H1 (cell line): Measurements from ENCODE around the gene SLC6A7. TPM values are rescaled to one million over a fixed set of nuclear protein-coding genes. Genes with fewer than 3 reads are reported as not detected.

Experiments used
- CTCF ChIA-PET: fragments of 300-600 bp; sonication (Branson Sonifier 250); formaldehyde crosslinking; loops from one replicate; lab custom pipeline; 2021; ENCODE audit not compliant: partially characterized antibody; lab: Charles Lee
- POLR2A ChIA-PET: fragments of 300-600 bp; sonication (Branson Sonifier 250); formaldehyde crosslinking; loops from one replicate; lab custom pipeline; 2021; ENCODE audit warnings: inconsistent platforms; ENCODE audit not compliant: partially characterized antibody; lab: Charles Lee
- DNase-seq, 2 experiments: peaks; one replicate each; pipeline versions ENCODE4 v3.0.0 to v3.0.0-alpha.2; 2010 to 2022; ENCODE audit warnings: low spot score in 2 of 2, low read depth in 1 of 2, mixed read lengths in 1 of 2
- FAIRE-seq: peaks from 2 replicates; lab custom pipeline; 2011; peaks lifted over from hg19 to GRCh38; lab: Jason Lieb, UNC
- H2AFZ ChIP-seq: 2 replicates; pipeline ENCODE4 v1.8.1; 2012; ENCODE audit warnings: low read length, inconsistent platforms
- H2AK5ac ChIP-seq: 2 replicates; pipeline ENCODE4 v1.6.1; 2013; ENCODE audit warnings: low read depth, low read length
- H2BK120ac ChIP-seq: replicated peaks from 2 replicates; pipeline ENCODE3; 2013; ENCODE audit warnings: low read depth, low read length, inconsistent platforms
- H2BK12ac ChIP-seq: 2 replicates; pipeline ENCODE4 v1.6.1; 2013; ENCODE audit warnings: low read depth, low read length
- H2BK15ac ChIP-seq: 2 replicates; pipeline ENCODE4 v1.6.1; 2013; ENCODE audit warnings: low read length
- H2BK20ac ChIP-seq: 2 replicates; pipeline ENCODE4 v1.6.1; 2013; ENCODE audit warnings: low read length
- H2BK5ac ChIP-seq: 2 replicates; pipeline ENCODE4 v1.6.1; 2013; ENCODE audit warnings: low read depth, low read length
- H3K14ac ChIP-seq: 2 replicates; pipeline ENCODE4 v1.6.1; 2013; ENCODE audit warnings: inconsistent platforms; ENCODE audit not compliant: insufficient read length
- H3K18ac ChIP-seq: 2 replicates; pipeline ENCODE4 v1.6.1; 2013; ENCODE audit warnings: low read length; ENCODE audit errors: extremely low read depth
- H3K23ac ChIP-seq: 2 replicates; pipeline ENCODE4 v1.6.1; 2013; ENCODE audit warnings: inconsistent platforms; ENCODE audit not compliant: insufficient read length
- H3K23me2 ChIP-seq: 2 replicates; pipeline ENCODE4 v1.6.1; 2013; ENCODE audit warnings: low read depth, low read length
- H3K27ac ChIP-seq: 2 replicates; pipeline ENCODE4 v1.6.1; 2011; ENCODE audit warnings: low read depth, low read length, inconsistent platforms
- H3K27me3 ChIP-seq, 4 experiments: replicated peaks in 1 of 4; 1 replicate in 1 of 4; 2 replicates in 3 of 4; pipeline versions ENCODE4 v1.6.1 to v1.8.1; 2011 to 2013; ENCODE audit warnings: low read length in 3 of 4, mild to moderate bottlenecking in 3 of 4, inconsistent platforms in 2 of 4, mixed read lengths in 2 of 4, moderate library complexity in 1 of 4; ENCODE audit not compliant: control insufficient read depth in 3 of 4, insufficient read depth in 3 of 4; ENCODE audit errors: extremely low read depth in 1 of 4
- H3K36me3 ChIP-seq, 4 experiments: 2 replicates each; pipeline versions ENCODE4 v1.6.1 to v1.8.1; 2011 to 2013; ENCODE audit warnings: mild to moderate bottlenecking in 4 of 4, low read length in 3 of 4, moderate library complexity in 2 of 4, control low read depth in 1 of 4, inconsistent platforms in 1 of 4; ENCODE audit not compliant: insufficient read depth in 4 of 4, control insufficient read depth in 2 of 4
- H3K4ac ChIP-seq: replicated peaks from 2 replicates; pipeline ENCODE3; 2013; ENCODE audit warnings: low read length, low read depth, mixed read lengths, inconsistent platforms; ENCODE audit not compliant: insufficient read length
- H3K4me1 ChIP-seq, 4 experiments: replicated peaks in 1 of 4; 1 replicate in 1 of 4; 2 replicates in 3 of 4; pipeline versions ENCODE4 v1.6.1 to v1.8.1; 2011 to 2013; ENCODE audit warnings: low read length in 3 of 4, inconsistent platforms in 2 of 4, mixed read lengths in 1 of 4; ENCODE audit not compliant: insufficient read depth in 4 of 4, control insufficient read depth in 3 of 4
- H3K4me2 ChIP-seq, 2 experiments: 2 replicates each; pipeline versions ENCODE4 v1.6.1 to v1.8.1; 2011 to 2013; ENCODE audit warnings: low read depth in 2 of 2, low read length in 2 of 2, control low read depth in 1 of 2, inconsistent platforms in 1 of 2, mild to moderate bottlenecking in 1 of 2; ENCODE audit not compliant: insufficient read depth in 1 of 2
- H3K4me3 ChIP-seq, 4 experiments: fragments of 200-600, 300-600 bp in 1 of 4; sonication (generic), shearing (Covaris generic), sonication (Bioruptor Twin) in 1 of 4; 2 replicates each; pipeline versions ENCODE4 v1.5.1 to v1.8.1; 2011 to 2016; ENCODE audit warnings: low read length in 4 of 4, low read depth in 3 of 4, control low read depth in 2 of 4, inconsistent platforms in 2 of 4, mild to moderate bottlenecking in 2 of 4, mixed read lengths in 1 of 4, moderate library complexity in 1 of 4; ENCODE audit not compliant: insufficient read depth in 2 of 4; ENCODE audit errors: extremely low read depth in 1 of 4
- H3K56ac ChIP-seq: replicated peaks from 2 replicates; pipeline ENCODE3; 2013; ENCODE audit warnings: low read depth, mild to moderate bottlenecking, mixed read lengths, low read length, inconsistent platforms; ENCODE audit not compliant: insufficient read length
- H3K79me1 ChIP-seq: 2 replicates; pipeline ENCODE4 v1.6.1; 2013; ENCODE audit warnings: low read depth, low read length, control low read depth
- H3K79me2 ChIP-seq, 2 experiments: 2 replicates each; pipeline versions ENCODE4 v1.6.1 to v1.8.1; 2012 to 2013; ENCODE audit warnings: low read length in 2 of 2, mild to moderate bottlenecking in 2 of 2, inconsistent platforms in 1 of 2; ENCODE audit not compliant: insufficient read depth in 2 of 2, control insufficient read depth in 1 of 2
- H3K9ac ChIP-seq, 4 experiments: replicated peaks in 1 of 4; 1 replicate in 1 of 4; 2 replicates in 3 of 4; pipeline versions ENCODE4 v1.6.1 to v1.8.1; 2011 to 2013; ENCODE audit warnings: low read depth in 3 of 4, low read length in 3 of 4, control low read depth in 2 of 4, mild to moderate bottlenecking in 2 of 4, moderate library complexity in 2 of 4, inconsistent platforms in 1 of 4; ENCODE audit errors: extremely low read depth in 1 of 4
- H3K9me3 ChIP-seq, 2 experiments: 2 replicates each; pipeline versions ENCODE4 v1.6.1 to v1.8.1; 2012 to 2013; ENCODE audit warnings: mild to moderate bottlenecking in 2 of 2, moderate library complexity in 2 of 2, control low read depth in 1 of 2, inconsistent platforms in 1 of 2, low read depth in 1 of 2, low read length in 1 of 2, mixed read lengths in 1 of 2; ENCODE audit not compliant: insufficient read depth in 2 of 2
- H4K20me1 ChIP-seq, 2 experiments: replicated peaks in 1 of 2; 2 replicates each; pipeline versions ENCODE3 to v1.8.1; 2011 to 2013; ENCODE audit warnings: inconsistent platforms in 2 of 2, low read length in 2 of 2, mild to moderate bottlenecking in 1 of 2; ENCODE audit not compliant: insufficient read depth in 2 of 2, control insufficient read depth in 1 of 2
- H4K5ac ChIP-seq: 2 replicates; pipeline ENCODE4 v1.6.1; 2013; ENCODE audit warnings: low read length, low read depth, mixed read lengths, inconsistent platforms; ENCODE audit not compliant: insufficient read length
- H4K8ac ChIP-seq: 2 replicates; pipeline ENCODE4 v1.8.0; 2013; ENCODE audit warnings: mild to moderate bottlenecking, moderate library complexity, low read length, inconsistent platforms; ENCODE audit not compliant: insufficient read depth; ENCODE audit errors: extremely low read depth
- H4K91ac ChIP-seq: replicated peaks from 2 replicates; pipeline ENCODE3; 2013; ENCODE audit warnings: low read length, mixed read lengths, inconsistent platforms; ENCODE audit not compliant: insufficient read length
- CHD1 ChIP-seq: IDR thresholded peaks from 2 replicates; pipeline ENCODE4 v1.6.1; 2012; ENCODE audit warnings: low read depth, low read length, improper control_type of control experiment
- EZH2 ChIP-seq: fragments of 200-600 bp; sonication (generic); IDR thresholded peaks from 2 replicates; pipeline ENCODE4 v1.7.1; 2012; ENCODE audit warnings: low read depth, mild to moderate bottlenecking, moderate library complexity, low read length, inconsistent platforms; ENCODE audit not compliant: severe bottlenecking
- JUN ChIP-seq: IDR thresholded peaks from 2 replicates; pipeline ENCODE4 v1.6.1; 2011; ENCODE audit warnings: low read depth, mild to moderate bottlenecking, improper control_type of control experiment, low read length
- JUND ChIP-seq: IDR thresholded peaks from 2 replicates; pipeline ENCODE4 v1.6.1; 2011; ENCODE audit warnings: mild to moderate bottlenecking, improper control_type of control experiment, low read length
- KDM4A ChIP-seq: IDR thresholded peaks from one replicate; pipeline ENCODE4 v1.7.1; 2012; ENCODE audit warnings: low read depth, mild to moderate bottlenecking, moderate library complexity, low read length, inconsistent platforms; ENCODE audit not compliant: severe bottlenecking
- POU5F1 ChIP-seq: IDR thresholded peaks from 2 replicates; pipeline ENCODE4 v1.6.1; 2011; ENCODE audit warnings: low read depth, mild to moderate bottlenecking, low read length, moderate library complexity
- SIX5 ChIP-seq: IDR thresholded peaks from 2 replicates; pipeline ENCODE4 v1.6.1; 2011; ENCODE audit warnings: mild to moderate bottlenecking, low read depth, low read length
- SP4 ChIP-seq: IDR thresholded peaks from 2 replicates; pipeline ENCODE4 v1.6.1; 2012; ENCODE audit warnings: low read length, inconsistent platforms
- SUZ12 ChIP-seq: fragments of 200-600 bp; sonication (generic); IDR thresholded peaks from 2 replicates; pipeline ENCODE4 v1.6.1; 2012; ENCODE audit warnings: mild to moderate bottlenecking, inconsistent platforms, low read length, moderate library complexity, mixed read lengths
- YY1 ChIP-seq: IDR thresholded peaks from 2 replicates; pipeline ENCODE4 v1.6.1; 2011; ENCODE audit warnings: low read depth, mild to moderate bottlenecking, low read length
- WGBS, 2 experiments: shearing (Covaris generic) in 1 of 2; methylation state at CpG; one replicate each; pipeline versions ENCODE4 v1.1.6 to v1.1.7; 2013 to 2015; ENCODE audit warnings: low lambda C conversion rate in 2 of 2, mixed read lengths in 2 of 2, inconsistent platforms in 1 of 2, low coverage in 1 of 2, missing lambda C conversion rate in 1 of 2; ENCODE audit not compliant: insufficient replicate concordance in 2 of 2, insufficient coverage in 1 of 2, insufficient read length in 1 of 2; ENCODE audit errors: extremely low coverage in 1 of 2, missing lambda C conversion rate in 1 of 2; 5-methylcytosine and 5-hydroxymethylcytosine counted together
- polyA plus RNA-seq, 7 experiments: library from polyadenylated mRNA; depleted of rRNA in 3 of 7; stranded (reverse) in 5 of 7; unstranded in 2 of 7; fragments of >200 nt in 5 of 7; fragments of 200-250 nt in 2 of 7; gene quantifications; 1 replicate in 5 of 7; 2 replicates in 1 of 7; 4 replicates in 1 of 7; pipeline versions ENCODE4 v1.2.1 to v1.2.3, GENCODE V29; 2011 to 2013; ENCODE audit warnings: missing spikeins in 2 of 7, mixed read lengths in 2 of 7
- total RNA-seq: library from RNA; stranded (reverse); fragmentation: NEBNext Ultra II Directional; extraction: Animal tissue kit (Norgen Biotek cat#: 25700); gene quantifications from 2 replicates; pipeline ENCODE4 v1.2.1, GENCODE V29; 2021

Gene SLC6A7
- total and polyA plus RNA-seq, 2 of the 8 experiments (the other 6 are each of a cell fraction or from before 2014, with no cell fraction given): 0.07 to 0.12 TPM

DNA sequence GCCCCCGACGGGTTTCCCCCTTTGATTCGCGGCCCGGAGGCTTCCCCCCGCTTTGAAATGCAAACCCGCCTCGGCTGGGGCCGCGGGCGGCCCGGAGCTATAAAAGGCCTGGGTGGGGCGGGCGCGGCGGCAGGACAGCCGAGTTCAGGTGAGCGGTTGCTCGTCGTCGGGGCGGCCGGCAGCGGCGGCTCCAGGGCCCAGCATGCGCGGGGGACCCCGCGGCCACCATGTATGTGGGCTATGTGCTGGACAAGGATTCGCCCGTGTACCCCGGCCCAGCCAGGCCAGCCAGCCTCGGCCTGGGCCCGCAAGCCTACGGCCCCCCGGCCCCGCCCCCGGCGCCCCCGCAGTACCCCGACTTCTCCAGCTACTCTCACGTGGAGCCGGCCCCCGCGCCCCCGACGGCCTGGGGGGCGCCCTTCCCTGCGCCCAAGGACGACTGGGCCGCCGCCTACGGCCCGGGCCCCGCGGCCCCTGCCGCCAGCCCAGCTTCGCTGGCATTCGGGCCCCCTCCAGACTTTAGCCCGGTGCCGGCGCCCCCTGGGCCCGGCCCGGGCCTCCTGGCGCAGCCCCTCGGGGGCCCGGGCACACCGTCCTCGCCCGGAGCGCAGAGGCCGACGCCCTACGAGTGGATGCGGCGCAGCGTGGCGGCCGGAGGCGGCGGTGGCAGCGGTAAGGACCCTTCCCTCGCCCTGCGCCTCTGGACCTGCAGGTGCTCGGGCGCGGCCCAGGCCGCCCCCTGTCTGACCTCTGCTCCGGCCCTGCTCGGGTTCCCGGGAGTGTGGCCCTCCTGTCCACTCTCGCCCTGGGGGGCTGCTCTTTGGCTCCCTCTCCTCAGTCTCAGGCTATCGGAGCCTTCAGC lies 23.0 kb upstream of the SLC6A7 start, which contains the start of gene CDX1:
TSS of gene CDX1 (plus strand) at position 129 of the 862 bp plus-strand sequence. CDS start at position 228, 99 bp downstream.
- FAIRE-seq (no peak), DNase-seq (no peak)
- no peak within 1 kb of the TSS for H2BK12ac ChIP-seq
- no peaks in the 10 kb centered on the region for H3K9me3 ChIP-seq
- H2AK5ac ChIP-seq: no peak within 1 kb of the TSS
- CTCF ChIA-PET: interaction anchor here (0.8 to 15.3 kb wide), 9 partner anchors 8 to 184 kb away, joined by 3 to 372 read pairs (median 3); no protein-coding TSS in a partner anchor
- H4K91ac ChIP-seq: no peak within 1 kb of the TSS
- no peak within 1 kb of the TSS for H3K4ac ChIP-seq
- peak within 1 kb of the TSS; percentile 26 to 59 for H3K4me2 ChIP-seq
- no peak within 1 kb of the TSS for H2AFZ ChIP-seq
- no peak within 1 kb of the TSS for H3K18ac ChIP-seq
- H3K23ac ChIP-seq: no peak within 1 kb of the TSS
- H3K9ac ChIP-seq: no peak within 1 kb of the TSS
- no peak within 1 kb of the TSS for H3K14ac ChIP-seq
- no peak within 1 kb of the TSS for H2BK120ac ChIP-seq
- H3K56ac ChIP-seq: no peak within 1 kb of the TSS
- H3K4me1 ChIP-seq: peaks cover 4 to 9% (median 7%) of the 10 kb centered on the region in 4 experiments
- WGBS, 2 experiments: 15% methylated on average over 69 of the region's 93 CpGs; no CpG with 5 or more reads in 1 of the 2 experiments
- no peak within 1 kb of the TSS for H2BK20ac ChIP-seq
- no peaks in the 10 kb centered on the region for H3K79me2 ChIP-seq
- H3K27me3 ChIP-seq: peaks cover 58 to 77% (median 73%) of the 10 kb centered on the region in 4 experiments
- H3K79me1 ChIP-seq: no peaks in the 10 kb centered on the region
- no peak within 1 kb of the TSS for H2BK15ac ChIP-seq
- H4K5ac ChIP-seq: no peak within 1 kb of the TSS
- H3K27ac ChIP-seq: no peak within 1 kb of the TSS
- no peaks in the 10 kb centered on the region; a peak in 1 of 8 replicates for H3K36me3 ChIP-seq
- peak within 1 kb of the TSS in 2 of 4 experiments; percentile 10 to 50; a peak in 4 of 8 replicates for H3K4me3 ChIP-seq
- POLR2A ChIA-PET: no interaction called here
- H4K20me1 ChIP-seq: peaks cover 4 to 7% of the 10 kb centered on the region in 2 experiments
- H2BK5ac ChIP-seq: no peak within 1 kb of the TSS
- peaks cover 3% of the 10 kb centered on the region; the same call in 1 of the 2 replicates for H3K23me2 ChIP-seq
- H4K8ac ChIP-seq: peak within 1 kb of the TSS; percentile 14; the same call in 1 of the 2 replicates
- TF ChIP-seq YY1 (no peak), CHD1 (no peak), POU5F1 (peak; percentile 63; the same call in 1 of the 2 replicates), JUN (no peak), EZH2 (peak; percentile 76), SUZ12 (peak; percentile 73; the same call in 1 of the 2 replicates), KDM4A (peak; percentile 24), JUND (no peak), SP4 (no peak), SIX5 (no peak)
